ENCODE data around the gene SLC7A1.

Gene SLC7A1

DNA sequence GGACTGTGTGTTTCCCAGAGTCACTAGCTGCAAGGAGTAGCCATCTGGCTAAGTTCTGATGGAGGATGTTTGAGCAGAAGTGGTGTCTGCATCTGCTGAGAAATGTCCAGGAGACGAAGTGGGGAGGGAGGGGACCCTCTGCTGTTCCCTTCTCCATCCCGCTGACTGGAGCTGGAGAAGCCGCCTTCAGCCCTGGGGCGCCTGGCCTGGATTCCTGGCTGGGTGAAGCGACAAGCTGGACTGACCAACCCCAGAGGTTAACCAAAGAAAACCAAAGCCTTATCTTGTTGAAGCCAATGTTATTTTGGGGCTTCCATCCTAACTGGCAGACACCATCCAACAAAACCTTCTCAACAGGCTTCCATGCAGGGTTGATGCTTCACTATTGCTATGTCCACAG lies 67.6 kb downstream of the SLC7A1 start:
- no peaks in the 10 kb centered on the region for H3K27me3 ChIP-seq (ENCODE audit: insufficient read depth, low read length)
- H3K36me3 ChIP-seq (ENCODE audit: insufficient read depth, low read length), result peaks cover 86% of the 10 kb centered on the region
- H3K9me3 ChIP-seq (ENCODE audit: insufficient read depth, low read depth, low read length), result no peaks in the 10 kb centered on the region
- no peaks in the 10 kb centered on the region for H3K4me1 ChIP-seq (ENCODE audit: insufficient read depth, low read length)
- H3K9ac ChIP-seq (ENCODE audit: low read depth, low read length), result no peak overlapping the region
- no peak overlapping the region for H3K4me3 ChIP-seq (ENCODE audit: low read length)
- H3K27ac ChIP-seq (ENCODE audit: low read depth, low read length), result no peak overlapping the region
- 94% methylated on average over 5 of the region's 5 CpGs for WGBS

- no peaks in the 10 kb centered on the region for H3K4me1 ChIP-seq (ENCODE audit: insufficient read depth, low read length)
- no peak overlapping the region for H3K27ac ChIP-seq (ENCODE audit: low read depth, low read length)
- no peaks in the 10 kb centered on the region for H3K9me3 ChIP-seq (ENCODE audit: insufficient read depth, low read depth, low read length)
- no peaks in the 10 kb centered on the region for H3K27me3 ChIP-seq (ENCODE audit: insufficient read depth, low read length)
- no peak overlapping the region for H3K4me3 ChIP-seq (ENCODE audit: low read length)
- peaks cover 86% of the 10 kb centered on the region for H3K36me3 ChIP-seq (ENCODE audit: insufficient read depth, low read length)
- 95% methylated on average over 8 of the region's 8 CpGs for WGBS
- H3K9ac ChIP-seq (ENCODE audit: low read depth, low read length), result no peak overlapping the region
Measured at GRCh38 chr13:29527511-29527910, 68.0 kb downstream of the SLC7A1 start.

GRCh38 chr13:29526741-29527140 lies 68.7 kb downstream of the SLC7A1 start:
- Histone ChIP-seq H3K9me3 (ENCODE audit: insufficient read depth, low read depth, low read length) (no peaks in the 10 kb centered on the region), H3K4me3 (ENCODE audit: low read length) (no peak overlapping the region), H3K4me1 (ENCODE audit: insufficient read depth, low read length) (no peaks in the 10 kb centered on the region), H3K27ac (ENCODE audit: low read depth, low read length) (no peak overlapping the region), H3K36me3 (ENCODE audit: insufficient read depth, low read length) (peaks cover 86% of the 10 kb centered on the region), H3K27me3 (ENCODE audit: insufficient read depth, low read length) (no peaks in the 10 kb centered on the region), H3K9ac (ENCODE audit: low read depth, low read length) (no peak overlapping the region)
- 97% methylated on average over 14 of the region's 14 CpGs for WGBS

DNA sequence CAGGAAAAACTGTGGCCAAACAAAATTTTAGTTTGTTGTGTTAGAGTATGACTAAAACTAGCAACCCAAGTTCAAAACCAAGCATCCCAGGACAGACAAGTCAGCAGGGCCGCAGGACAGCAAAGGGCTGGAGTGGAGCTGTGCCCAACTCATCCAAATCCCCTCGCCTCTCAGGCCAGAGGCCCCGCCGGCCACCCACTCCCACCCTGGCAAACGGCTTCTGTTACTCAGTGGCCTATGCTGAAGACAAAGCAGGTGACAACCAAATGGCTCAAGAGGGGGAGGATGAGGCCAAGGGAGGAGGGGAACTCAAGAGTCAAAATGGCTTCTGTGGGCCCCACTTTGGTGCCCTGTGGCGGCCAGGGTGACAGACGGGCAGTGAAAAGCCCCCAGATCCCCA lies 69.7 kb downstream of the SLC7A1 start:
- peaks cover 86% of the 10 kb centered on the region for H3K36me3 ChIP-seq (ENCODE audit: insufficient read depth, low read length)
- H3K9ac ChIP-seq (ENCODE audit: low read depth, low read length), result no peak overlapping the region
- H3K4me3 ChIP-seq (ENCODE audit: low read length), result no peak overlapping the region
- H3K27me3 ChIP-seq (ENCODE audit: insufficient read depth, low read length), result no peaks in the 10 kb centered on the region
- H3K27ac ChIP-seq (ENCODE audit: low read depth, low read length), result no peak overlapping the region
- no peaks in the 10 kb centered on the region for H3K9me3 ChIP-seq (ENCODE audit: insufficient read depth, low read depth, low read length)
- no peaks in the 10 kb centered on the region for H3K4me1 ChIP-seq (ENCODE audit: insufficient read depth, low read length)
- 97% methylated on average over 7 of the region's 7 CpGs for WGBS

GRCh38 chr13:29524641-29525040 lies 70.8 kb downstream of the SLC7A1 start:
- no peak overlapping the region for H3K27ac ChIP-seq (ENCODE audit: low read depth, low read length)
- H3K9ac ChIP-seq (ENCODE audit: low read depth, low read length), result no peak overlapping the region
- H3K9me3 ChIP-seq (ENCODE audit: insufficient read depth, low read depth, low read length), result no peaks in the 10 kb centered on the region
- 96% methylated on average over 9 of the region's 9 CpGs for WGBS
- H3K27me3 ChIP-seq (ENCODE audit: insufficient read depth, low read length), result no peaks in the 10 kb centered on the region
- H3K4me1 ChIP-seq (ENCODE audit: insufficient read depth, low read length), result no peaks in the 10 kb centered on the region
- H3K4me3 ChIP-seq (ENCODE audit: low read length), result no peak overlapping the region
- H3K36me3 ChIP-seq (ENCODE audit: insufficient read depth, low read length), result peaks cover 86% of the 10 kb centered on the region

- H3K9ac ChIP-seq (ENCODE audit: low read depth, low read length), result no peak overlapping the region
- peaks cover 85% of the 10 kb centered on the region for H3K36me3 ChIP-seq (ENCODE audit: insufficient read depth, low read length)
- no peaks in the 10 kb centered on the region for H3K4me1 ChIP-seq (ENCODE audit: insufficient read depth, low read length)
- H3K27ac ChIP-seq (ENCODE audit: low read depth, low read length), result no peak overlapping the region
- H3K4me3 ChIP-seq (ENCODE audit: low read length), result no peak overlapping the region
- no peaks in the 10 kb centered on the region for H3K27me3 ChIP-seq (ENCODE audit: insufficient read depth, low read length)
- H3K9me3 ChIP-seq (ENCODE audit: insufficient read depth, low read depth, low read length), result no peaks in the 10 kb centered on the region
- 94% methylated on average over 17 of the region's 17 CpGs for WGBS
Measured at GRCh38 chr13:29524176-29524575, 71.3 kb downstream of the SLC7A1 start.

DNA sequence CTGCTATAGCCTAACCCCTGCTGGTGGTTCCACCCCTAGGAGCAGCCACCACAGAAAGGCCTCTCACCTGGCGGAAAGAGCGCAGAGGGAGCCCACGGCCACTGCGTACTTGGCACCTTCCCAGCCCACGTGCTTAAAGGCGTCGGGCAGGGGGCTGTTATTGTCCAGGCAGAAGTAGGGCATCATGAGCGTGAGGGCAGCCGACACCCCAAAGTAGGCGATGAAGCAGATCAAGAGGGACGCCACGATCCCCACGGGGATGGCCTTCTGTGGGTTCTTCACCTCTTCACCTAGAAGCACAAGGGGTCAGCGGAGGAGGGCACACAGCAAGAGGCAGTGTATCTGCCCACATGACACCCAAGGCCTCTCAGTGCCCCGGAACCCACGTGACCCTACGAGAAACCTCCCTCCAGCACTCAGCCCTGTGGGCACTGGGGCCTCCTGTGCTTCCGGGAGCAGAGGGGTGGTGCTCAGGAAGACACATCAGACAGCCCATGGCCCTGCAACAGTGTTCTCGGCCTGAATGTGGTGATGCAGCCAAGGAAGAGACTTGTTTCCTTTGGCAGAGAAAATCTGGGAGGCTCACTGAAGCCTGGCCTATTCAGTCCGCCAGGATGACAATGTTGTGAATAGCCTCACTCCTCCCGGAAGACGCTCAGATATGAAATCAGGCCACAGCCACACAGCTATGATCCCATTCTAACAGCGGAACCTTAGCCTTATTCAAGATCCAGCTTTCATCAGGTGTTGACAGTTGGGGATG lies 72.1 kb downstream of the SLC7A1 start:
- Histone ChIP-seq H3K4me3 (ENCODE audit: low read length) (no peak overlapping the region), H3K36me3 (ENCODE audit: insufficient read depth, low read length) (peaks cover 85% of the 10 kb centered on the region)

DNA sequence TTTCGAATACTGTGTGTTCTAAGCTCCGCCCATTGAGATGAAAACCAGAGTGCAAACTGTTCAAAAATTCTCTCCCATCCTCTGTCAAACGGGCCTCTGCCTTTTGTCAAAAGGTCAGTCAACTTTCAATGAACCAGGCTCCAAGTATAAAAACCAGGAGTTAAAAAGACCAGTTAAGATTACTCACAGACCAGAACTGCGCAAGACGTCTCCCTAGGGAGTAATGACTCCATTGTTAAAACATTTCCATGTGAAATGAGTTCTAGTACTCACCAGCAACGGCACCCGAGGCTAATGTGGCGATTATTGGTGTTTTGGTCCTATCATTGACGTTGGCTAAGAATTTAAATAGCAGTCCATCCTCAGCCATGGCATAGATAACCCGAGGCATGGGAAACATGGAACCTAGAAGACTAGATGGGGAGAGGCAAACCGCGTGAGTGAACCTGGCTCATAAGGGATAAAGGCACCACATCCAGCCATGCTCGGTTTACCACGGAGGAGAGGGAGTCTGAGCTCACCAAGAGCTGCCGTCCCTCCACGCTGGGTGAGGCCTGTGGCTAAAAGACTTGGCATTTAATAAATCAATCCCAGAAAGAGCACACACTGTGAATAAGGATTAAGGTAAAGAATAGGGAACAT lies 73.3 kb downstream of the SLC7A1 start:
- Histone ChIP-seq H3K36me3 (ENCODE audit: insufficient read depth, low read length) (peaks cover 85% of the 10 kb centered on the region), H3K27me3 (ENCODE audit: insufficient read depth, low read length) (no peaks in the 10 kb centered on the region), H3K9me3 (ENCODE audit: insufficient read depth, low read depth, low read length) (no peaks in the 10 kb centered on the region), H3K9ac (ENCODE audit: low read depth, low read length) (no peak overlapping the region), H3K4me3 (ENCODE audit: low read length) (no peak overlapping the region), H3K27ac (ENCODE audit: low read depth, low read length) (no peak overlapping the region), H3K4me1 (ENCODE audit: insufficient read depth, low read length) (no peaks in the 10 kb centered on the region)
- WGBS, result 88% methylated on average over 16 of the region's 16 CpGs

More for the DNA sequence above, 72.1 kb downstream of the SLC7A1 start:
- Histone ChIP-seq H3K9me3 (ENCODE audit: insufficient read depth, low read depth, low read length) (no peaks in the 10 kb centered on the region), H3K27me3 (ENCODE audit: insufficient read depth, low read length) (no peaks in the 10 kb centered on the region), H3K4me1 (ENCODE audit: insufficient read depth, low read length) (no peaks in the 10 kb centered on the region), H3K9ac (ENCODE audit: low read depth, low read length) (no peak overlapping the region), H3K27ac (ENCODE audit: low read depth, low read length) (no peak overlapping the region)
- WGBS, result 97% methylated on average over 23 of the region's 23 CpGs

DNA sequence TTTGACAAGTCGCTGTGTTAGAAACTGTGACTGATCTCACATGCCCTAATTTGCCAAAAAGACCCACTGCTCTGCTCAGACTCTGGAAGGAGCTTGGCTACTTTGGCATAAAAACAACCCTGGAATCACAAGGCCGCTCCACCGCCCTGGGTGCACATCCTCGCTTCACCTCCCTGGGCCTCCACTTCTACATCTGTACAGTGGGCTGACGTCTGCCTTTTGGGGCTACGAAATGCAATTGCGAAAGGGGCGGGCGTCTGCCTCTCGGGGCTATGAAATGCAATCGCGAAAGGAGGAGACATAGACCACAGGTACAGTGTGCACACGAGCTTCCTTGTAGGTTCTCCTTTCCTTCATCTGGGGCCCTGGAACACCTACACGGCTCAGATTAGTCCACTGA lies 74.2 kb downstream of the SLC7A1 start:
- no peak overlapping the region for H3K4me3 ChIP-seq (ENCODE audit: low read length)
- WGBS, result 95% methylated on average over 14 of the region's 14 CpGs

GRCh38 chr13:29520671-29521070 lies 74.8 kb downstream of the SLC7A1 start:
- Histone ChIP-seq H3K4me3 (ENCODE audit: low read length) (no peak overlapping the region), H3K9me3 (ENCODE audit: insufficient read depth, low read depth, low read length) (no peaks in the 10 kb centered on the region), H3K27me3 (ENCODE audit: insufficient read depth, low read length) (no peaks in the 10 kb centered on the region), H3K27ac (ENCODE audit: low read depth, low read length) (no peak overlapping the region), H3K36me3 (ENCODE audit: insufficient read depth, low read length) (peaks cover 93% of the 10 kb centered on the region), H3K9ac (ENCODE audit: low read depth, low read length) (no peak overlapping the region), H3K4me1 (ENCODE audit: insufficient read depth, low read length) (no peaks in the 10 kb centered on the region)
- 100% methylated on average over 4 of the region's 4 CpGs for WGBS

More for the DNA sequence above, 74.2 kb downstream of the SLC7A1 start:
- Histone ChIP-seq H3K9me3 (ENCODE audit: insufficient read depth, low read depth, low read length) (no peaks in the 10 kb centered on the region), H3K9ac (ENCODE audit: low read depth, low read length) (no peak overlapping the region), H3K36me3 (ENCODE audit: insufficient read depth, low read length) (peaks cover 86% of the 10 kb centered on the region), H3K27ac (ENCODE audit: low read depth, low read length) (no peak overlapping the region), H3K27me3 (ENCODE audit: insufficient read depth, low read length) (no peaks in the 10 kb centered on the region), H3K4me1 (ENCODE audit: insufficient read depth, low read length) (no peaks in the 10 kb centered on the region)

DNA sequence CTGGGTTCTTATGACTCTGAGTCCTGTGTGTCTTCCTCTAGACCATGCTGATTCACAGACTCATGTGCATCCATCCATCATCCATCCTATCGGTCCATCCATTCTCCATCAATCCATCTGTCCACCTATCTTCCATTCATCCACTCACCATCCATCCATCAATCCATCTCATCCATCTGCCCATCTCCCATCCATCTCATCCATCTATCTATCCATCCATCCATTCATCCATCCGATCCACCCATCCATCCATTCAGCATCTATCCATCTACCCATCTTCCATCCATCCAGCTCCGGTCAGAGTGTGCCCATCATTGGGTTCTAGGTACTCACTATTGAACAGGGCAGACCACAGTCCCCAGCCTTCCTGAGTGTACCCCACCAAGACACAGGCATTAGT lies 75.6 kb downstream of the SLC7A1 start:
- 95% methylated on average over 3 of the region's 3 CpGs for WGBS

More for the DNA sequence above, 75.6 kb downstream of the SLC7A1 start:
- H3K27ac ChIP-seq (ENCODE audit: low read depth, low read length), result no peak overlapping the region
- no peaks in the 10 kb centered on the region for H3K9me3 ChIP-seq (ENCODE audit: insufficient read depth, low read depth, low read length)
- H3K27me3 ChIP-seq (ENCODE audit: insufficient read depth, low read length), result no peaks in the 10 kb centered on the region
- H3K36me3 ChIP-seq (ENCODE audit: insufficient read depth, low read length), result peaks cover 96% of the 10 kb centered on the region
- no peaks in the 10 kb centered on the region for H3K4me1 ChIP-seq (ENCODE audit: insufficient read depth, low read length)
- no peak overlapping the region for H3K4me3 ChIP-seq (ENCODE audit: low read length)
- H3K9ac ChIP-seq (ENCODE audit: low read depth, low read length), result no peak overlapping the region

Measured in HUES64 (cell line).